ENCODE results near the gene TMEM41B.

- TF ChIP-seq, protein P1, sequence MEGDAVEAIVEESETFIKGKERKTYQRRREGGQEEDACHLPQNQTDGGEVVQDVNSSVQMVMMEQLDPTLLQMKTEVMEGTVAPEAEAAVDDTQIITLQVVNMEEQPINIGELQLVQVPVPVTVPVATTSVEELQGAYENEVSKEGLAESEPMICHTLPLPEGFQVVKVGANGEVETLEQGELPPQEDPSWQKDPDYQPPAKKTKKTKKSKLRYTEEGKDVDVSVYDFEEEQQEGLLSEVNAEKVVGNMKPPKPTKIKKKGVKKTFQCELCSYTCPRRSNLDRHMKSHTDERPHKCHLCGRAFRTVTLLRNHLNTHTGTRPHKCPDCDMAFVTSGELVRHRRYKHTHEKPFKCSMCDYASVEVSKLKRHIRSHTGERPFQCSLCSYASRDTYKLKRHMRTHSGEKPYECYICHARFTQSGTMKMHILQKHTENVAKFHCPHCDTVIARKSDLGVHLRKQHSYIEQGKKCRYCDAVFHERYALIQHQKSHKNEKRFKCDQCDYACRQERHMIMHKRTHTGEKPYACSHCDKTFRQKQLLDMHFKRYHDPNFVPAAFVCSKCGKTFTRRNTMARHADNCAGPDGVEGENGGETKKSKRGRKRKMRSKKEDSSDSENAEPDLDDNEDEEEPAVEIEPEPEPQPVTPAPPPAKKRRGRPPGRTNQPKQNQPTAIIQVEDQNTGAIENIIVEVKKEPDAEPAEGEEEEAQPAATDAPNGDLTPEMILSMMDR (conservative IDR thresholded peaks at IDR 0.05 in 1 of 2, IDR thresholded peaks at IDR 0.05 in 1 of 2; ENCODE audit: extremely low read depth in 1 of 2, insufficient read depth in 1 of 2, low read depth in 1 of 2, low read length in 2 of 2): no peak
- TF ChIP-seq EZH2 (IDR thresholded peaks at IDR 0.05; ENCODE audit: borderline replicate concordance, low read length): no peak
These were observed 40.7 kb downstream of the TMEM41B start for GRCh38 chr11:9273376-9274336.
